Smooth muscle cell (in vitro differentiated cells): ENCODE measurements around the gene ZNF692. TPM values are rescaled to one million over a fixed set of nuclear protein-coding genes. Genes with fewer than 3 reads are reported as not detected.
A peak's percentile ranks its signal among the peaks of the same experiment; 100 is the strongest.
"Not testable (repeated sequence)": the region's sequence is repeated elsewhere in the genome, so short reads cannot be mapped to it uniquely, and the experiment has no call there.

Source experiments
- DNase-seq: peaks from one replicate; lab custom pipeline; 2025; ENCODE audit not compliant: unreplicated experiment; lab: John Stamatoyannopoulos, UW
- H2AFZ ChIP-seq: fragments of 200-600 bp; sonication (generic); 2 replicates; pipeline ENCODE4 v1.6.0; 2016; ENCODE audit warnings: antibody characterized with exemption, low read depth, mild to moderate bottlenecking
- H3F3A ChIP-seq: fragments of 200-600 bp; sonication (generic); 2 replicates; pipeline ENCODE4 v1.6.0; 2017; ENCODE audit warnings: antibody characterized with exemption, low read depth
- H3K27ac ChIP-seq: fragments of 200-600 bp; sonication (generic); 2 replicates; pipeline ENCODE4 v1.5.1; 2016; ENCODE audit warnings: low read depth, mild to moderate bottlenecking
- H3K27me3 ChIP-seq: fragments of 200-600 bp; sonication (generic); 2 replicates; pipeline ENCODE4 v1.6.1; 2016; ENCODE audit warnings: low read depth, mild to moderate bottlenecking
- H3K36me3 ChIP-seq: fragments of 200-600 bp; sonication (generic); 2 replicates; pipeline ENCODE4 v1.5.1; 2016; ENCODE audit warnings: low read depth
- H3K4me1 ChIP-seq: fragments of 200-600 bp; sonication (generic); 2 replicates; pipeline ENCODE4 v1.5.1; 2016; ENCODE audit warnings: low read depth
- H3K4me2 ChIP-seq: fragments of 200-600 bp; sonication (generic); 2 replicates; pipeline ENCODE4 v1.6.0; 2016; ENCODE audit warnings: mild to moderate bottlenecking
- H3K4me3 ChIP-seq: fragments of 200-600 bp; sonication (generic); 2 replicates; pipeline ENCODE4 v1.5.1; 2016; ENCODE audit warnings: mild to moderate bottlenecking
- H3K79me2 ChIP-seq: fragments of 200-600 bp; sonication (generic); 2 replicates; pipeline ENCODE4 v1.6.0; 2016; ENCODE audit warnings: low read depth, mild to moderate bottlenecking
- H3K9ac ChIP-seq: fragments of 200-600 bp; sonication (generic); 2 replicates; pipeline ENCODE4 v1.6.0; 2016; ENCODE audit warnings: low read depth
- H3K9me3 ChIP-seq: fragments of 200-600 bp; sonication (generic); replicated peaks from 2 replicates; pipeline ENCODE4 v1.5.1; 2016; ENCODE audit warnings: low read depth
- H4K20me1 ChIP-seq: fragments of 200-600 bp; sonication (generic); 2 replicates; pipeline ENCODE4 v1.6.0; 2016; ENCODE audit warnings: low read depth
- CTCF ChIP-seq: fragments of 200-600 bp; sonication (generic); IDR thresholded peaks from 2 replicates; pipeline ENCODE4 v1.5.1; 2017; ENCODE audit warnings: borderline replicate concordance, mild to moderate bottlenecking, antibody characterized with exemption; ENCODE audit not compliant: insufficient read depth, poor library complexity, severe bottlenecking
- WGBS: methylation state at CpG from one replicate; pipeline ENCODE4 v1.1.7; 2016; ENCODE audit warnings: low lambda C conversion rate; 5-methylcytosine and 5-hydroxymethylcytosine counted together
- polyA plus RNA-seq: library from polyadenylated mRNA; unstranded; fragments of >200 nt; fragmentation: Nextera tagmentation; extraction: Ambion mirVana; gene quantifications from 2 replicates; pipeline ENCODE4 v1.2.1, GENCODE V29; 2016
- total RNA-seq: library from RNA; depleted of rRNA; stranded (reverse); fragments of >200 nt; gene quantifications from 2 replicates; pipeline ENCODE4 v1.2.3, GENCODE V29; 2014

Gene ZNF692
- total and polyA plus RNA-seq, 2 experiments from 2014 or later: 24.8 to 25.9 TPM

GRCh38 chr1:248834343-248834940, 24.4 kb downstream of the ZNF692 start:
- H3K4me2 ChIP-seq: no peak overlapping the region
- peaks cover 4% of the 10 kb centered on the region for H3F3A ChIP-seq
- 74% methylated on average over 7 of the region's 7 CpGs for WGBS
- no peak for TF ChIP-seq CTCF
- no peak for DNase-seq
- no peak overlapping the region for H2AFZ ChIP-seq
- H3K4me1 ChIP-seq: peaks cover 11% of the 10 kb centered on the region
- no peak overlapping the region for H3K4me3 ChIP-seq
- no peak overlapping the region for H3K9ac ChIP-seq
- H3K27me3 ChIP-seq: peaks cover 3% of the 10 kb centered on the region
- H3K36me3 ChIP-seq: no peaks in the 10 kb centered on the region
- peaks cover 5% of the 10 kb centered on the region for H3K79me2 ChIP-seq
- no peaks in the 10 kb centered on the region for H3K9me3 ChIP-seq
- H4K20me1 ChIP-seq: peaks cover 4% of the 10 kb centered on the region
- H3K27ac ChIP-seq: no peak overlapping the region

GRCh38 chr1:248831842-248832241, 27.0 kb downstream of the ZNF692 start:
- no peak overlapping the region for H2AFZ ChIP-seq
- TF ChIP-seq CTCF: no peak
- no peaks in the 10 kb centered on the region for H3K79me2 ChIP-seq
- H4K20me1 ChIP-seq: no peaks in the 10 kb centered on the region
- no peaks in the 10 kb centered on the region for H3K9me3 ChIP-seq
- 97% methylated on average over 1 of the region's 1 CpG for WGBS
- H3K9ac ChIP-seq: no peak overlapping the region
- H3K36me3 ChIP-seq: no peaks in the 10 kb centered on the region
- no peak overlapping the region for H3K27ac ChIP-seq
- peaks cover 3% of the 10 kb centered on the region for H3K4me1 ChIP-seq
- H3F3A ChIP-seq: peaks cover 4% of the 10 kb centered on the region
- no peak overlapping the region for H3K4me3 ChIP-seq
- H3K27me3 ChIP-seq: peaks cover 3% of the 10 kb centered on the region
- no peak overlapping the region for H3K4me2 ChIP-seq
- no peak for DNase-seq

GRCh38 chr1:248830718-248831017, 28.2 kb downstream of the ZNF692 start:
- DNase-seq, H3K4me3 ChIP-seq, H3K9me3 ChIP-seq, H3K27ac ChIP-seq, H3F3A ChIP-seq, H4K20me1 ChIP-seq, H3K27me3 ChIP-seq, H2AFZ ChIP-seq, H3K36me3 ChIP-seq, H3K4me2 ChIP-seq, H3K4me1 ChIP-seq, H3K9ac ChIP-seq, H3K79me2 ChIP-seq: not testable (repeated sequence)
- WGBS: 65% methylated on average over 3 of the region's 3 CpGs

GRCh38 chr1:248828845-248829244, 30.0 kb downstream of the ZNF692 start:
- H3K4me2 ChIP-seq: peak overlapping the region; percentile 39
- H3K79me2 ChIP-seq: peaks cover 19% of the 10 kb centered on the region
- WGBS: 20% methylated on average over 3 of the region's 3 CpGs
- H3K36me3 ChIP-seq: no peaks in the 10 kb centered on the region
- peak overlapping the region; percentile 68 for H3K27ac ChIP-seq
- H3K9ac ChIP-seq: peak overlapping the region; percentile 3
- H4K20me1 ChIP-seq: peaks cover 2% of the 10 kb centered on the region
- TF ChIP-seq CTCF: no peak
- H3K4me3 ChIP-seq: no peak overlapping the region
- peaks cover 18% of the 10 kb centered on the region for H3K4me1 ChIP-seq
- no peaks in the 10 kb centered on the region for H3K9me3 ChIP-seq
- no peak for DNase-seq
- peak overlapping the region; percentile 21 for H2AFZ ChIP-seq
- H3K27me3 ChIP-seq: peaks cover under 1% of the 10 kb centered on the region
- H3F3A ChIP-seq: peaks cover 4% of the 10 kb centered on the region
